Measurements from ENCODE around the gene ALG14. TPM values are rescaled to one million over a fixed set of nuclear protein-coding genes. Genes with fewer than 3 reads are reported as not detected.

Gene ALG14
- total and polyA plus RNA-seq, 10 of the 15 experiments (the other 5 are each of a cell fraction or from before 2014, with no cell fraction given) = 2.6 to 19.2 (median 7.5) TPM

- TF ChIP-seq ATF3 (IDR thresholded peaks at IDR 0.05; ENCODE audit: borderline replicate concordance, extremely low read depth, low read depth, low read length) = no peak
- no peak for TF ChIP-seq ZBTB33 (IDR thresholded peaks at IDR 0.05)
- TF ChIP-seq WRNIP1 (IDR thresholded peaks at IDR 0.05; ENCODE audit: borderline replicate concordance, low read depth, low read length) = no peak
- TF ChIP-seq SUZ12 (IDR thresholded peaks at IDR 0.05; ENCODE audit: unreplicated experiment) = no peak
- TF ChIP-seq CBFB (IDR thresholded peaks at IDR 0.05; ENCODE audit: low read depth) = no peak
- no peak for TF ChIP-seq LARP7 (IDR thresholded peaks at IDR 0.05)
- no peak for TF ChIP-seq EGR1 (IDR thresholded peaks at IDR 0.05; ENCODE audit: borderline replicate concordance in 1 of 2, low read depth in 2 of 2, low read length in 2 of 2)
- TF ChIP-seq NFYA (IDR thresholded peaks at IDR 0.05; ENCODE audit: borderline replicate concordance, low read depth, low read length) = no peak
- Histone ChIP-seq H3K9me3 (replicated peaks; ENCODE audit: control insufficient read depth, insufficient read depth, low read length) (no peaks in the 10 kb centered on the region), H3K36me3 (ENCODE audit: control insufficient read depth in 2 of 2, insufficient read depth in 2 of 2, low read length in 1 of 2) (no peaks in the 10 kb centered on the region), H2AFZ (ENCODE audit: control insufficient read depth, low read depth, low read length) (peak overlapping the region; percentile 100), H3K9ac (ENCODE audit: control insufficient read depth, insufficient read depth, low read length) (peak overlapping the region; percentile 83), H3K4me1 (ENCODE audit: control insufficient read depth, insufficient read depth, low read length) (no peaks in the 10 kb centered on the region), H3K27me3 (replicated peaks in 1 of 2; ENCODE audit: control insufficient read depth in 2 of 2, insufficient read depth in 2 of 2, low read length in 1 of 2) (no peaks in the 10 kb centered on the region), H3K4me2 (ENCODE audit: control insufficient read depth, insufficient read depth) (peak overlapping the region; percentile 92), H3K4me3 (peak overlapping the region; percentile 76), H4K20me1 (ENCODE audit: control insufficient read depth, insufficient read depth) (no peaks in the 10 kb centered on the region), H3K79me2 (ENCODE audit: control insufficient read depth, insufficient read depth, low read length) (no peaks in the 10 kb centered on the region), H3K27ac (ENCODE audit: control insufficient read depth, insufficient read depth) (peak overlapping the region; percentile 94; the same call in 1 of the 2 replicates)
- WGBS (ENCODE audit: insufficient coverage, insufficient replicate concordance, low lambda C conversion rate, missing lambda C conversion rate) = 0% methylated on average over 3 of the region's 3 CpGs
- FAIRE-seq (no peak), DNase-seq (ENCODE audit: low read depth, low spot score) (no peak), ATAC-seq (peak; percentile 4; the same call in 1 of the 3 replicates)
- intact Hi-C loops (cut with micrococcal nuclease; ENCODE audit: unreplicated experiment) = no loop called here
- ChIA-PET SMC1A (ENCODE audit: uncharacterized antibody, unreplicated experiment) (interaction anchor here (0.6 to 1.5 kb wide), 6 partner anchors 9 to 219 kb away, joined by 3 to 7 read pairs (median 4); partner anchors contain the start of gene RWDD3), RAD21 (ENCODE audit: unreplicated experiment) (interaction anchor here (1.0 to 1.6 kb wide), 5 partner anchors 11 to 219 kb away, joined by 3 to 21 read pairs (median 4); partner anchors contain the start of gene RWDD3), CTCF (interaction anchor here (0.9 to 4.3 kb wide), 5 partner anchors 9 to 162 kb away, joined by 3 to 44 read pairs (median 5); partner anchors contain the start of gene RWDD3), POLR2A (interaction anchor here (0.7 to 1.5 kb wide), 4 partner anchors 9 to 645 kb away, joined by 3 to 6 read pairs (median 4); partner anchors contain the start of gene RWDD3)
- BruUV-seq (replicated peaks) = no TSS peak
- in situ Hi-C loops (cut with MboI) = no loop called here
Measured at GRCh38 chr1:95073446-95073845, 695 bp upstream of the ALG14 start.
